Hippocampal formation (tissue), 2 donors: ENCODE measurements around the gene RPP14.
"Not testable (repeated sequence)": the region's sequence is repeated elsewhere in the genome, so short reads cannot be mapped to it uniquely, and the experiment has no call there.

Experiments
- DNase-seq, 2 donors: peaks; one replicate each; lab custom pipeline; 2025; lab: John Stamatoyannopoulos, UW

RPP14 gene

DNA sequence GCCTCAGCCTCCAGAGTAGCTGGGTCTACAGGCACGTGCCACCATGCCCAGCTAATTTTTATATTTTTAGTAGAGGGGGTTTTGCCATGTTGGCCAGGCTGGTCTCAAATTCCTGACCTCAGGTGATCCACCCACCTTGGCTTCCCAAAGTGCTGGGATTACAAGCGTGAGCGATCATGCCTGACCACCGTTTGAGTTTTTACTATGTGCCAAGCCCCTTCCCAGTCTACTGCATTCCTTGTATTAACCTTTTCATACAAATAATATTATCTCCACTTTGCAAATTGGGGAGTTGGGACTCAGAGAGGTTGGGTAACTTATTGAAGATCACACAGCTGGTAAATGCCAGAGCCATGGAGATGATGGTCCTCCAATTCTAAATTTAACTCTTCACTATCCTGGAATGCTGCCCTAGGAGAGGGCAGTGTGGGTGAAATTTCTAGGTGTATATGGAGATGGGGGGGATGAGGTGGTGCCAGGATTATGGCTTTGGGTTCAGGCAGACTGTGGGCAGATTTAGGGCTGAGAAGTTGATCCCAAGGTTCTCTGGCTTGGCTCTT, 25.6 kb downstream of the RPP14 start:
- DNase-seq: no peak

DNA sequence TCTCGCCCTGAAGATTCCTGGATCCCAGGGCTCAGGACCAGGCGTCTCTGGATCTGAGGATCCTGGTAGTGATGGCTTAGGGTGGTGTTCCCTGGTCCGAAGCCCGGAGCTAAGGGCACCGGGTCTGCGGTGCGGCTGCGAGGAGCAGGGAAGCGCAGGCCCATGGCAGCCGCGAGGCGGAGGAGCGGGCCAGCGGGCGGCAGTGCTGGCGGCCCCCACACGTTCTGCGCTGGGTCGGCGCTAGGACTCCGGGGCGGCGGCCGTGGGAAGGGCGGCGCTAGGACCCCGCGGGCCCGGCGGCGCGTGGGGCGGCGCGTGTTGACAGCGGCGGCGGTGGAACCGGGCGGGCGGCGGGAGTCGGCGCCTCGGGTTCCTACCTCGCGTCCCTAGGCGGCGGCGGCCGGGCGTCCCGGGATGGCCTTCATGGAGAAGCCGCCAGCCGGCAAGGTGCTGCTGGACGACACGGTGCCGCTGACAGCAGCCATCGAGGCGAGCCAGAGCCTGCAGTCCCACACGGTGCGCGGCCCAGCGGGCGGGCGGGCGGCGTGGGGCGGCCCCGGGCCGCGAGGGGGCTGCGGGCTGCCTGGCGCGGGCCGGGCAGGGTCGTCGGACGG, 26.6 kb downstream of the RPP14 start, which contains the start of gene PXK:
TSS of gene PXK (plus strand) at position 318 of the 614 bp plus-strand sequence. CDS start at position 415, 97 bp downstream.
- DNase-seq: peak; percentile 74 to 76

DNA sequence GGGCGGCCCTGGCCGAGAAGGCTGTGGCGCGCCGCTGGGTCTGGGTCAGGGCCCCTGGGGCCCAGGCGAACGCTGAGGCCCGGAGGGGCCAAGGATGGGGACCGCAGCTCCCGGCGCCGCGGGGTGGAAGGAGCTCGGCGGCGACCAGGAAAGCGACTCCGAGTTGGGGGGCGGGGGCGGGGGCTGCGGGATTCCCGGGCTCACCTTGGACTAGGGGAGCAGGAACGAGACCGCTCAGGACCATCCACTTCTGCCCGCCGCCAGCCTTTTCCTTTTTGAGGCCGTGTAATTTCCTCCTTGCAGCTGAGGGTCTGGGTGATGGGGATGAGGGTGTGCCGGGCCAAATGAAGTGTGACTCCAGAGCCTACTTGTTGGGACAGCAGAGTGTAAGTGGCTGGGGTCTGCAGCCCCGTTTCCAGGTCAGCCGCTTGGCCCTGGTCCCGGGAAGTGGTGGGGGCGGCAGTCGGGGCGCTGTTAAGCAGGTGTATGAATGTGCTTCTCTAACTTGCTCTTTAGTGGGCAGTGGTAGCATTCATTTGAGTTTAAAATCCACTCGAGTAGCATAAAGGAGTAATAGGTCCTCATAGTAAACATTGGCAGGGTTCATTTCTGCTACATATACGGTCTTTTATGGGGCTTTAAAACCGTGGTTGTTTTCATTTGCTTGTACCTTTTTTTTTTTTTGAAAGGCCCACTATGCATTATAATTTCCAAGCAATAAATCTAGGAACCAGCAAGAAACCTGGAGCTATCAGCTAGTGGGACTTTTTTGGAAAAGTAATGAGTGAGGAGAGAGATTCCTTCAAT, 27.4 kb downstream of the RPP14 start:
- peak; percentile 21 to 30 for DNase-seq

DNA sequence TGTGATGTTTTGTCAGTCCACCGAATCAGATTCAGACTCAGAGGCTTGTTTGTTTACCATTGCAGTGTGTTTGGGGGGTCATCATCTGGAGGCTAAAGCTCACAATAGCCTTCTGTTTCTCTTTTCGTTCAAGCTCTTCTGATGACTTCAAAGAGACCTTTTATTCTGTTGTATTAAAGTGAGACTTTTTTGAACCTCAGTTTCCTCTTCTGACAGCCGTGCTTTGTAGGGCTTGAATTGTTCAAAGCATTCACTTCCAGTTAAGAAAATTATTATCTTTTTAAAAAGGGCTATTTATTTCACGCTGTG, 27.9 kb downstream of the RPP14 start:
- DNase-seq: peak; percentile 11 to 90

DNA sequence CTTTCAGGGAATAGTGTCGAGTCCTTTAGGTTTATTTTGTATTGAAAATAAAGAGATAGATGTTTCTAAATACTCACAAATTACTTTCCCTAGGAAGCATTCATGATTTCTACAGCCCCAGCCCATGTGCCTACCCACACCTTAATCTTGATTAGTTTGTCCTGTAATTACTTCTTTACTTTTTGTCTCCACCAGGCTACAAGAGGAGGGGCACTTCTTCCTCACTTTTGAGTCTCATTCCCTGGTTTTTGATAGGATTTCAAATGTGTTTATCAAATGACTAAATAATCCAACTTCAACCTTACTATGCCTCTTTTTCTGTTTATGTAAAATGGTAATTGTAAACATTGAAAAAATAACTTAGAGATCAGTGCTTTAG, 28.4 kb downstream of the RPP14 start:
- no peak for DNase-seq

DNA sequence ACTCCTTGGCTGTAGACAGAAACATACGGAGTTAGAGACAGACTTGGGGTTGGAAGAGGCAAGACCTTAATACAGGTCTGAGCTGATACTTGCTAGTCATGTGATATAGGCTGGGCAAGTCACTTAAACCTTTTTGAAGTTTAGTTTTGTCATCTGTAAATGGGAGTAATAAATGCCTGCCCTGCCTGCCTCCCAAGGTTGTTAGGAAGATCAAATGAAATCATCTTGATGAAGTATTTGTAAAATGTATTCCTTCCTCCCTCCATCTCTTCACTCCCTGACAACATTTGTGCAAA, 29.6 kb downstream of the RPP14 start:
- no peak for DNase-seq

DNA sequence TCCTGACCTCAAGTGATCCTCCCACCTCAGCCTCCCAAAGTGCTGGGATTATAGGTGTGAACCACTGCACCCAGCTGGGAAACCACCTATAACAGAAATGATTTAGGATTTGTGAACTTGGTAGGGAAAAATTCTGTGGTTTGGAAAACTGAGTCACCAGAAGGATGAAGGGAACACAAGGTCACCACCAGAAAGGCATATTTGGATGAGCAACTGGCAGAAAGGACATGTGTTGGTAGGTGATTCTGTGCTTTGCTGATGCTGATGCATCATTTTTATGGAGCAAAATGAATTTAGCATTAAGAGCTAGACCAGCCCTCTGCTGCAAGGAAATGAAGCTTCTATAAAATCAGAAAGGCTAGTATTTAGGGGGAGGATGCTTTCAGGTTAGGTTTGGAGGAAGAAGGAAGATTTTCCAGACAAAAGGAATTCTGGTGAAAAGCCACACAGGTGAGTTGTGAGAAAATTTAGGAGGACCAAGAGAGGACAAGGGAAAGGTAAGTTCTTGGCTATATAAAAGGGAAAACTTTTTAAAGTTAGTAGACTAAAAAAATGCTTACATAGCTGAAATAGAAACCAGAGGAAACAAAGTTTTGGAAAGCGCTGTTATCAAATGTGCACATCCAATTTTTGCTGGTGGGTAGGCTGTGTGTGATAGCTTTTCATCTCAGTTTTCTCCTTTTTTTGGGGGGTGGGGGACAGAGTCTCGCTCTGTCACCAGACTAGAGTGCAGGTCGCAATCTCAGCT, 30.3 kb downstream of the RPP14 start:
- no peak for DNase-seq

DNA sequence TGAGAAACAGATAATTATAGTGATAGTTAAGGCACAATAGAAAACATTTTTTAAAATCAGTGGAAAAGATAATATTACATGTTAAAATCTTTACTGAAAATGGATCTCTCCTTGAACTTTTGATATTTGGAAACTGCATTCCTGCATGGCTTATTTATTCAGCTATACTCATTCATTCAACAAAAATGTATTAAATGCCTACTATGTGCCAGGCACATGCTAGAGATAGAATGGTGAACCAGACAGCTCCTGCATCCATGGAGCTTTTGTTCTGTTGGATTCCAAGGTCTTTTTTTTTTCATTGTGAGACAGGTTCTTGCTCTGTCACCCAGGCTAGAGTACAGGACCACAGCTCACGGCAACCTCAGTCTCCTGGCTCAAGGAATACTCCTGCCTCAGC, 31.1 kb downstream of the RPP14 start:
- no peak for DNase-seq

DNA sequence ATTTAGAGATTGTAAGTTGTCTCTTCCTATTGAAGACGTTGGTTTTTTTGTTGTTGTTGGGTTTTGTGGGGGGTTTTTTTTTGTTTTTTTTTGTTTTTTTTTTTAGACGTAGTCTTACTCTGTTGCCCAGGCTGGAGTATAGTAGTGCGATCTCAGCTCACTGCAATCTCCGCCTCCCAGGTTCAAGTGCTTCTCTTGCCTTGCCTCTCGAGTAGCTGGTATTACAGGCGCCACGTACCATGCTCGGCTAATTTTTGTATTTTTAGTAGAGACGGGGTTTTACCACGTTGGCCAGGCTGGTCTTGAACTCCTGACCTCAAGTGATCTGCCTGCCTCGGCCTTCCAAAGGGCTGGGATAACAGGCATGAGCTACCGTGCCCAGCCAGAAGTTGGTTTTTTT, 33.1 kb downstream of the RPP14 start:
- not testable (repeated sequence) for DNase-seq

DNA sequence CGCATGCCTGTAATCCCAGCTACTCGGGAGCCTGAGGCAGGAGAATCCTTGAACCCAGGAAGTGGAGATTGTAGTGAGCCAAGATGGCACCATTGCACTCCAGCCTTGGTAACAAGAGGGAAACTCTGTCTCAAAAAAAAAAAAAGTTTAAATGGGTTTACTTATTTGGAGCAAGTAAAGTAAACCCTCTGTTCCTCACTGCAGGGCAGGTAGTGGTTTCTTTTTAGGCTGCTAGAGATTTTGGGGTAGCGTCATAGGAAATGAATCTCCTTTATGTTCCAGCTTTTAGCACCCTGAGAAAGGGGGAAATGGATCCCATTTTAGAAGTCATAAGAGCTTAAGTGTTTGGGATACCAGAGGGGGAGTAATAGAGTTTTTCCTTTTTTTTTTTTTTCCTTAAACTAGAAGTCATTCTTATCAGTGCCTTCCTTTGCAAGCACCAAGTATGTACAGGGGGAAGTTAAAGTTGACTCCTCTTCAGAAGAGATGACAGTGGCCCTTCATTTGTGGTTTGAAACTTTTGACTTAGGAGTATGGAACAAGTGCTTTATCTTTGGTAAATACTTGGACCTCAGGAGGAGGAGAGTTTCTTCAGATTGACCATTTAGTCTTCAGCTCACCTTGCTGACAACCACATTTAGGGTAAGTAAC, 34.7 kb downstream of the RPP14 start:
- DNase-seq: no peak

DNA sequence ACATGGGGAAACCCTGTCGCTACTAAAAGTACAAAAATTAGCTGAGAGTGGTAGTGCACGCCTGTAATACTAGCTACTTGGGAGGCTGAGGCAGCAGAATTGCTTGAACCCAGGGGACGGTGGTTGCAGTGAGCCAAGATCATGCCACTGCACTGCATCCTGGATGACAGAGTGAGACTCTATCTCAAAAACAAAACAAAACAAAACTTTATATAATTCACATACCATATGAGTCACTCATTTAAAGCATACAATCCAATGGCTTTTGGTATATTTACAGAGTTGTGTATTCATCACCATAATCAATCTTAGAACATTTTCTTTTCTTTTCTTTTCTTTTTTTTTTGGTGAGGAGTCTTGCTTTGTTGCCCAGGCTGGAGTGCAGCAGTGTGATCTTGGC, 35.3 kb downstream of the RPP14 start:
- DNase-seq: no peak

DNA sequence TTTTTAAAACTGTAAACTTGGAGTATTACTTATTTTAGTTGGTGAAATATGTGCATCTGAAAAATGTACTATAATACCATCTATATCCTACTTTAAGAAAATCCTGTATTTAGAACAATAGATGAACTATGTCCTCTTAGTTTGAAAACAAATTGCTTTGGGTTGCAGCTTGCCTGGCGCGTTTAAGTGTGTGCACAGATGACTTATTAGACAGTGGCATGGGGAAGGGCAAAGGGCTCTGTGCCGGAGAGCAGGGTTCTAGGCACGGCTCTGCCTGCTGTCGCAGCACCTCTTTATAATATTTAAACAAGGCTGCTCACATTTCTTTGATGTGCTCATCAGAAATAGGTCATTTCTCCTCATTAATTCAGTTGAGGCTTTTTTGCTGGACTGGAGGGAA, 36.6 kb downstream of the RPP14 start:
- peak in 1 of 2 donors; percentile 17 for DNase-seq

DNA sequence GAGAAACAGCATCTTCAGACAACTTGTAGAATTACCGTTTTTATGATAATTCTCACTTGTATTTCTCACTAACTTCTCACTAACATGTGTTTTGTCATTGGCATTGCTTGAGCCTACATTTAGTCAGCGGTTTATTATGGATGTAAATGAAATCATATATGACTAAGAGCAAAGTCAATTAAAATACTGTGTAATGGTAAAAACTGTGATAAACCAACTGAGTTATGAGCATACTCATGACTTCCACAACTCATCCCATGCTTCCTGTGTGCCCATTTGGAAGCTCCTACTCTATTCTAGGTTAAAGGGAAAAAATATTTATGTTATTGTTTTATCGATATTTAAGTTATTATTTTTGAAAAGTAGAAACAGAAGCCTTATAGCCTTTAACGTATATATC, 39.4 kb downstream of the RPP14 start:
- DNase-seq: no peak

DNA sequence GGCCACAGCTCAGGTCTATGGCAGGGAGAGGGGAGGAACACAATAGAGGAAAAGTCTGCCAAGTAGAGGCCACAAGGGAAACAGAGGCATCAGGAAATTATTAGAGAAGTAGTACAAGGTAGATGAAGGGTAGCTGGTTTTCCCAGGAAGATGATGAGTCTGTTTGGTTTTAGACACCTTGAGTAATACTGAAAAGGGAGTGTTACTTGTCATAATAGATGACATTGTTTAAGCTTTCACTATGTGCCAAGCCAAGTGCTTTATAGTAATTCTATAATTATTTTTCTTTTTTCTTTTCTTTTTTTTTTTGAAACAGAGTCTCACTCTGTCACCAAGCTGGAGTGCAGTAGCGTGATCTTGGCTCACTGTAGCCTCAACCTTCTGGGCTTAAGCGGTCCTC, 40.3 kb downstream of the RPP14 start:
- DNase-seq: no peak

DNA sequence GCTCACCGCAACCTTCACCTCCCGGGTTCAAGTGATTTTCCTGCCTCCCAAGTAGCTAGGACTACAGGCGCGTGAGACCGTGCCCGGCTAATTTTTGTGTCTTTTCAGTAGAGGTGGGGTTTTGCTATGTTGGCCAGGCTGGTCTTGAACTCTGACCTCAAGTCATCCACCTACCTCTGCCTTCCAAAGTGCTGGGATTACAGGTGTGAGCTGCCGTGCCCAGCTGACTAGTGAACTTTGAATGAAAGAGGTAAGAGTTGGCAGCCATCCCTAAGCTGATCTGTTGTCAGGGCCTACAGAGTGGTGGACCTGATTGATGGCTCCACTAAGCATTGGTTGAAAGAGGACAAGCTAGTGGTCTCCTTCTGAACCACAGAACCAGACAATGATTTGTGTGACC, 41.9 kb downstream of the RPP14 start:
- no peak for DNase-seq

DNA sequence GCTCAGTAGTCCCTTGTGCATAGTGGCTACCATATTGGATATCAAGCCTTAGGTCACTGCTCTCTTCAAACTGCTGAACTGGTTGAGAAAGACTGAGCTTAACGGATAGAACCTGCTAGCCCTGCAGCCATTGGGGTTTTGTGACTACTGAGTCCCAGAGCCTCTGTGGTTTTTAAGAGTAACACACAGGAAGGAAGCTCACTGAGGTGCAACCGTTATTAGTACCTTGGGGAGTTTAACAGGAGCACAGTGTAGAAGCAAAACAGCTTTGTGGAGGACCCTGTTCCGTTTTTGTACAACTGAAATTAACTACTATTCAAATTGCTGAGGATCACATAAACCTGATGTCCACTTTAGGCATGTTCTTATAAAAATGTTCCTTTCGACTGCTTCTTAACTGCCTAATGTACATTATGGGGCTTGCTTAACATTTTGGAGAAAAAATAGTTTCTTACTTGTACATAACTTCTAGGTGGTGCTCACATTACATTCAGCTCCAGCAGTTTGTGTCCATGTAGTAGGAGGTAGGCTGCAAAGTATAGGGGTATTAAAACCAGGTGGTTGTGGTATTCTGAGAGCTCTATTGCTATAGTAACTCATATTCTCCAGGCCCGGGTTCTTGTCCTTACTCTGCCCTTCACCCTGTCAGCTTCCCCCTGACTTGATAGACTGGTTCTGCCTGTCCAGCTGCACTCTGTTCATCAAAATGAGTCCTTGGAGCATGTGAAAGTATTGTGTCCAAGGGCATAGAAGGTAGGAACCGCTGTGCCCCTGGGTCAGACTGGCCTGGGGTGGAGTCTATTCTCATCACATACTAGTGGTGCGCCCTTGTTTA, 44.0 kb downstream of the RPP14 start:
- DNase-seq: no peak

DNA sequence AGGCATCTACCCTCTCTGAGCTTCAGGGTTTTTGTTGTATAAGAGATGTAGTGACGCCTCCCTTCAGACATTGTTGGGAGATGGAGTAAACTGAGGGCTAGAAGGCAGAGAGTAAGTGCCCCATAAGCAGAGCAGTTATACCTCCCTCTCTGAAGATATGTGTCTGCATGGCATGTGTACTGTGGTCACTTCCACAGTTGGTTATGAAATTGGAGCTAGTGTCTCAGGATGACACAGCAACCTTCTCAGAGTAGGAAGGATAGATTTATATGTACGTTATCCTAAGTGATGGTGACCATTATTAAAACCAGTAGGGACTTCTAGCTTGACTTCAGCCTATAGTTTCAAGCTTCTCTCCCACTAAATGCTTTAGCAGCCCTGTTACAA, 44.6 kb downstream of the RPP14 start:
- no peak for DNase-seq

DNA sequence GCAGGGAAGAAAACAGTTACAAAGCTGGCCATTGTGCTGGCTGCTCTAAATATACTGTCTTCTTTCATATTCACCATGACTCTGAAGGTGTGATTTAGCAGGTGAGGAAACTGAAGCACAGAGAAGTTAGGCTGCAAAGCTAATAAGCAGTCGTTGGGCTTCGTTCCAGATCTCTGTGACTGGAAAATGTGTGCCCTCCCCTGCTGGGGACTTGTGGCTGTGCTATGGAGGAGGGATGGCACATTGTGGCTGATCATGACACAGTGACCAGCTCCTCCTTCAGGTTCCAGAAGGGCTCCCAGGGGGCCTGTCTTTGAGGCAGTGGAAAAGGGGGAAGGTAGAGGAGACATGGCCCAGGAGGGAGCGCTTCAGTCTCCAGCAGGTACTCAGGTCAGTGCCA, 45.9 kb downstream of the RPP14 start:
- DNase-seq: peak in 1 of 2 donors; percentile 5

DNA sequence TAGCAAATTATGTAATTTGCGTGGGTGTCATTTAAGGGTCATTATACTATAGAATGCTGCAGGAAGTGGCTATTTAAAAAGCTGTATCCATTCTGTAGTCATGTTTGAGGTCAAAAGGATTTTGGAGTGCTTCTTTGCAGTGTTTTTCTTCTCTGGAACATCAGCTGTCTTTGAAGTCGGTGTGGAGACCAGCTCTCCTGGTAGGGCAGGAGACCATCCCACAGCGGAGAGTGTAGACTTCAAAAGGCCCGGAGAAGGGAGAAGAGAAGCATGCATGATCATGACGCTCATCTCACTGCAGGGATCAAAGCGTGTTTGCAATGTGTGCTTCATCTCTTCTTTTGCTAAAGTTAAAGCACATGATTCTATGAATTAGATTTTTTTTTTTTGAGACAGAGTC, 46.6 kb downstream of the RPP14 start:
- no peak for DNase-seq

DNA sequence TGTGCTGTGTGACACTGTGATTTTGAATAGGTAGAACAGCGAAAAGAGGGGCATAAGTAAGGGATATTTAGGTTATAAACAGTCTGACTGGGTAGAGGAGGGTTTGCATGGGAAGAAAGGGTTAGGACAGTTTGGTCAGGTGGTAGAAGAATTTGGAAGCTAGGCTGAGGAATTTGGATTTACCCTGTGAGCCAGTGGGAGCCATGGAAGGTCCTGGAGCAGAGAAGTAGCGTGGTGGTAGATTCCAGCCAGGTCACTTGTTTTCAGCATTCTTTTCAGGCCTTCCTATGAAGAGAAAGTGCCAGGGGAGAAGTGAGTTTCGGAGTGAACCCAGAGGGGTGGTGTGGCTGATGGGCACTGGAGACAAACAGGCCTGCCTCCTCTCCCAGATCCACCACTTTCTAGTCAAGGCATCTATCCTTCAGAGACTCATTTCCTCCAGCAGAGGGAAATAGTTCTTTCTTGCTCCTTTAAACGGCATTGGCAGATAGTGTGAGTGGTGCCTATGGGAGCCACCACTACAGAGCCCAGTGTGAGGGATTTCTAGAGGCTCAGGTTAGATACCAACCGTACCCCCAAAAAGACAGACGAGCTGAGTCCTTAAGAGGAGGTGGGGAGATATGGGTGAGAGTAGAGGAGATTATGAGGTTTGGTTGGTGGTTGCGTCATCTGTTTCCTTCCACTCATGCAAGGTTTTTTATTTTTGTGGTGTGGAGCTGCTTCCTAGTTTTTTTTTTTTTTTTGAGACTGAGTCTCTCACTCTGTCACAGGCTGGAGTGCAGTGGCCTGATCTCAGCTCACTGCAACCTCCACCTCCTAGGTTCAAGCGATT, 47.9 kb downstream of the RPP14 start:
- no peak for DNase-seq

DNA sequence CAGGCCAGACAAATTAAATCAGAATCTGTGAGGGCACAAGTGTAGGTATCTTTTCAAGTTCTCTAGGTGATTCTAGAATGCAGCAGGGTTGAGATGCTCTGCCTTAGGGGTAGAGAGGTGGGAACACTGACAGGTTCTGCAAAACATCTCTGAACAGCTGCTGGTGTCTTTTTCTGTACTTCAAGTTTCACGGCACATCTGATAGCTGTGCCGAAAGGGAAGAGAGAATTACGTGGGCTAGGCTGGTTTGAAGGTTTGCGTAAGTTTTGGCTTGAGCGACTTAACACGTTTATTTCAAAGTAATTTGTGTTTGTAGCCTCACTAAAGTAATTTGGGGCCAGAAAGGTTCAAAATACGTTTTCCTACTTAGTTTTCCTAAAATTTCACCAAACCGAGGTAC, 49.1 kb downstream of the RPP14 start:
- no peak for DNase-seq
